ENCODE measurements around the gene ANXA1. TPM values are rescaled to one million over a fixed set of nuclear protein-coding genes. Genes with fewer than 3 reads are reported as not detected.

Gene ANXA1
- total and polyA plus RNA-seq, 2 donors (not counting 1 experiment from before 2014, with no cell fraction given) = 817 to 966 TPM

GRCh38 chr9:73148447-73148937 lies 3.2 kb upstream of the ANXA1 start:
- peak overlapping the region; percentile 82 for H3K4me2 ChIP-seq (ENCODE audit: extremely low read depth, insufficient read depth, low read length)
- no peak overlapping the region for H2AFZ ChIP-seq (ENCODE audit: low read length)
- H3K4me3 ChIP-seq (replicated peaks in 1 of 4; ENCODE audit: control extremely low read depth in 1 of 4, insufficient read depth in 1 of 4, low read depth in 3 of 4, low read length in 4 of 4) = no peak overlapping the region
- H3K79me2 ChIP-seq (ENCODE audit: control insufficient read depth, insufficient read depth, low read length) = peaks cover 25% of the 10 kb centered on the region
- DNase-seq (ENCODE audit: low read depth in 2 of 2) = peak; percentile 27 to 64
- no peaks in the 10 kb centered on the region for H3K27me3 ChIP-seq (ENCODE audit: control insufficient read depth, insufficient read depth, low read length)
- no peak overlapping the region for H3K9ac ChIP-seq (ENCODE audit: insufficient read depth, low read length)
- peaks cover 21% of the 10 kb centered on the region for H3K4me1 ChIP-seq (ENCODE audit: control insufficient read depth, extremely low read depth, insufficient read depth, low read length)
- no peaks in the 10 kb centered on the region for H4K20me1 ChIP-seq (ENCODE audit: control insufficient read depth, extremely low read depth, insufficient read depth, low read length)
- no peak for TF ChIP-seq CTCF (conservative IDR thresholded peaks at IDR 0.05 in 1 of 2, IDR thresholded peaks at IDR 0.05 in 1 of 2; ENCODE audit: low read depth in 1 of 2, low read length in 2 of 2)
- TF ChIP-seq EZH2 (IDR thresholded peaks at IDR 0.05; ENCODE audit: low read length, missing control alignments) = no peak
- H3K36me3 ChIP-seq (ENCODE audit: control insufficient read depth, insufficient read depth, low read length) = no peaks in the 10 kb centered on the region
- H3K9me3 ChIP-seq (ENCODE audit: control insufficient read depth, insufficient read depth, low read depth, low read length) = no peaks in the 10 kb centered on the region
- peak overlapping the region; percentile 56 for H3K27ac ChIP-seq (ENCODE audit: insufficient read depth, low read length)

GRCh38 chr9:73149371-73150067 lies 2.1 kb upstream of the ANXA1 start:
- peak overlapping the region; percentile 82 for H3K4me2 ChIP-seq (ENCODE audit: extremely low read depth, insufficient read depth, low read length)
- peaks cover 17% of the 10 kb centered on the region for H3K4me1 ChIP-seq (ENCODE audit: control insufficient read depth, extremely low read depth, insufficient read depth, low read length)
- peak overlapping the region; percentile 1 to 46 (median 16) for H3K4me3 ChIP-seq (replicated peaks in 1 of 4; ENCODE audit: control extremely low read depth in 1 of 4, insufficient read depth in 1 of 4, low read depth in 3 of 4, low read length in 4 of 4)
- H3K9me3 ChIP-seq (ENCODE audit: control insufficient read depth, insufficient read depth, low read depth, low read length) = no peaks in the 10 kb centered on the region
- H2AFZ ChIP-seq (ENCODE audit: low read length) = no peak overlapping the region
- no peaks in the 10 kb centered on the region for H4K20me1 ChIP-seq (ENCODE audit: control insufficient read depth, extremely low read depth, insufficient read depth, low read length)
- H3K79me2 ChIP-seq (ENCODE audit: control insufficient read depth, insufficient read depth, low read length) = peaks cover 36% of the 10 kb centered on the region
- TF ChIP-seq CTCF (conservative IDR thresholded peaks at IDR 0.05 in 1 of 2, IDR thresholded peaks at IDR 0.05 in 1 of 2; ENCODE audit: low read depth in 1 of 2, low read length in 2 of 2) (no peak), EZH2 (IDR thresholded peaks at IDR 0.05; ENCODE audit: low read length, missing control alignments) (no peak)
- DNase-seq (ENCODE audit: low read depth in 2 of 2) = peak; percentile 91
- no peaks in the 10 kb centered on the region for H3K27me3 ChIP-seq (ENCODE audit: control insufficient read depth, insufficient read depth, low read length)
- H3K36me3 ChIP-seq (ENCODE audit: control insufficient read depth, insufficient read depth, low read length) = peaks cover 2% of the 10 kb centered on the region
- H3K9ac ChIP-seq (ENCODE audit: insufficient read depth, low read length) = no peak overlapping the region
- peak overlapping the region; percentile 56 for H3K27ac ChIP-seq (ENCODE audit: insufficient read depth, low read length)

GRCh38 chr9:73152543-73152844 lies 829 bp downstream of the ANXA1 start:
- Histone ChIP-seq H3K9me3 (ENCODE audit: control insufficient read depth, insufficient read depth, low read depth, low read length) (no peaks in the 10 kb centered on the region), H3K79me2 (ENCODE audit: control insufficient read depth, insufficient read depth, low read length) (peaks cover 63% of the 10 kb centered on the region), H3K36me3 (ENCODE audit: control insufficient read depth, insufficient read depth, low read length) (peaks cover 3% of the 10 kb centered on the region), H3K4me3 (replicated peaks in 1 of 4; ENCODE audit: control extremely low read depth in 1 of 4, insufficient read depth in 1 of 4, low read depth in 3 of 4, low read length in 4 of 4) (peak overlapping the region; percentile 79 to 96 (median 82)), H2AFZ (ENCODE audit: low read length) (no peak overlapping the region), H3K4me1 (ENCODE audit: control insufficient read depth, extremely low read depth, insufficient read depth, low read length) (peaks cover 17% of the 10 kb centered on the region), H3K4me2 (ENCODE audit: extremely low read depth, insufficient read depth, low read length) (no peak overlapping the region), H3K27ac (ENCODE audit: insufficient read depth, low read length) (peak overlapping the region; percentile 90), H3K9ac (ENCODE audit: insufficient read depth, low read length) (peak overlapping the region; percentile 72), H3K27me3 (ENCODE audit: control insufficient read depth, insufficient read depth, low read length) (no peaks in the 10 kb centered on the region), H4K20me1 (ENCODE audit: control insufficient read depth, extremely low read depth, insufficient read depth, low read length) (peaks cover 7% of the 10 kb centered on the region)
- peak; percentile 54 to 82 for DNase-seq (ENCODE audit: low read depth in 2 of 2)
- no peak for TF ChIP-seq EZH2 (IDR thresholded peaks at IDR 0.05; ENCODE audit: low read length, missing control alignments)
- TF ChIP-seq CTCF (conservative IDR thresholded peaks at IDR 0.05 in 1 of 2, IDR thresholded peaks at IDR 0.05 in 1 of 2; ENCODE audit: low read depth in 1 of 2, low read length in 2 of 2) = no peak
